ENCODE results near the gene KRTAP12-2.

GRCh38 chr21:44667612-44668011, 885 bp upstream of the KRTAP12-2 start:
- no peak for TF ChIP-seq POLR2A (IDR thresholded peaks at IDR 0.05)
- no peak for TF ChIP-seq EP300 (IDR thresholded peaks at IDR 0.05)
- TF ChIP-seq CTCF (IDR thresholded peaks at IDR 0.05) = no peak
